SKM-1 treated with dmso at 0.1 percent for 144 hours (cell line): ENCODE results near the gene COL1A1.

Experiments
- DNase-seq: peaks from one replicate; lab custom pipeline; 2025; ENCODE audit not compliant: unreplicated experiment; lab: John Stamatoyannopoulos, UW

The COL1A1 gene

GRCh38 chr17:50200457-50201275 lies 765 bp downstream of the COL1A1 start:
- DNase-seq = peak; percentile 78

GRCh38 chr17:50199803-50200456 lies 1.5 kb downstream of the COL1A1 start:
- DNase-seq = peak; percentile 44

GRCh38 chr17:50199211-50199802 lies 2.1 kb downstream of the COL1A1 start:
- DNase-seq = no peak

GRCh38 chr17:50198026-50198669 lies 3.3 kb downstream of the COL1A1 start:
- peak; percentile 60 for DNase-seq

GRCh38 chr17:50196826-50197225 lies 4.6 kb downstream of the COL1A1 start:
- no peak for DNase-seq

- DNase-seq = no peak
Observed at GRCh38 chr17:50196036-50196435, 5.4 kb downstream of the COL1A1 start.

- no peak for DNase-seq
Observed at GRCh38 chr17:50194934-50195865, 6.2 kb downstream of the COL1A1 start.

- no peak for DNase-seq
Observed at GRCh38 chr17:50194140-50194933, 7.1 kb downstream of the COL1A1 start.

GRCh38 chr17:50192618-50193291 lies 8.7 kb downstream of the COL1A1 start:
- DNase-seq = no peak

- no peak for DNase-seq
Observed at GRCh38 chr17:50192144-50192617, 9.2 kb downstream of the COL1A1 start.

- no peak for DNase-seq
Observed at GRCh38 chr17:50191359-50192143, 9.9 kb downstream of the COL1A1 start.

- no peak for DNase-seq
Observed at GRCh38 chr17:50190603-50191358, 10.7 kb downstream of the COL1A1 start.

GRCh38 chr17:50190293-50190602 lies 11.2 kb downstream of the COL1A1 start:
- DNase-seq = no peak

GRCh38 chr17:50189550-50190292 lies 11.7 kb downstream of the COL1A1 start:
- DNase-seq = no peak

- DNase-seq = no peak
Observed at GRCh38 chr17:50188921-50189549, 12.4 kb downstream of the COL1A1 start.

GRCh38 chr17:50188531-50188920 lies 12.9 kb downstream of the COL1A1 start:
- DNase-seq = no peak
